ENCODE results near the gene HINFP.
"Not testable (repeated sequence)": the region's sequence is repeated elsewhere in the genome, so short reads cannot be mapped to it uniquely, and the experiment has no call there.

The HINFP gene

DNA sequence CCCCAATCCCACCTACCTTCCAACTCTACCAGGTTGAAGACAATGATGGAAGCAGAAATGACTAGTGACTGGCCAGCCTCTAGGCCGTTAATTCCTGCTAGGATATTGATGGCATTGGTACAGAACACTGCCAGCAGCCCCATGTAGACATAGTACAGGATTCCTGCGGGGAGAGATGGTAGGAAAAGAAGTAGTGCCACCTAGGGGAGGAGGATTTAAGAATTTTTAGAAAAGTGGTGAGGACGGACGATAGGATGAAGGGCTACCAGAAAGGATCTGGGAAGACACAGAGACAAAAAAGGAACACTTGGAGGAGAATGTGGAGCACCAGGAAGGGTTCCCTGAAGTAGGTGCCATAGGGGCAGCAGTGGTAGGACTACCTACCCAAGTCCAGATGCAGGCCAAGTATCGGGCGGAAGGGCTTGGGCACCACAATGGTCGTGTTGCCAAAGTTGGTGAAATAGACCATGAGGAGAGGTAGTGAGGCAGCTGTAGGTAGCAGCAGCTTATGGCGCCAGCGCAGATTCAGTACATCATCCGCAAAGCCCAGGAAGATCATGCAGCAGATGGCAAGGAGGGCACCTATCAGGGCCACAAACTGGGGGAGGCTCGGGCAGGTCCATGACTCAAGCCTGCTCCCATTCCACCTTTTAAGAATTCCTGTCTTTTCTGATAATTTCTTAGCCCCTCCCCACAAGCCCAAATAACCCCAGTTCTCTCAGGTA is 21.0 kb upstream of the HINFP start:
- DNase-seq: no peak

DNA sequence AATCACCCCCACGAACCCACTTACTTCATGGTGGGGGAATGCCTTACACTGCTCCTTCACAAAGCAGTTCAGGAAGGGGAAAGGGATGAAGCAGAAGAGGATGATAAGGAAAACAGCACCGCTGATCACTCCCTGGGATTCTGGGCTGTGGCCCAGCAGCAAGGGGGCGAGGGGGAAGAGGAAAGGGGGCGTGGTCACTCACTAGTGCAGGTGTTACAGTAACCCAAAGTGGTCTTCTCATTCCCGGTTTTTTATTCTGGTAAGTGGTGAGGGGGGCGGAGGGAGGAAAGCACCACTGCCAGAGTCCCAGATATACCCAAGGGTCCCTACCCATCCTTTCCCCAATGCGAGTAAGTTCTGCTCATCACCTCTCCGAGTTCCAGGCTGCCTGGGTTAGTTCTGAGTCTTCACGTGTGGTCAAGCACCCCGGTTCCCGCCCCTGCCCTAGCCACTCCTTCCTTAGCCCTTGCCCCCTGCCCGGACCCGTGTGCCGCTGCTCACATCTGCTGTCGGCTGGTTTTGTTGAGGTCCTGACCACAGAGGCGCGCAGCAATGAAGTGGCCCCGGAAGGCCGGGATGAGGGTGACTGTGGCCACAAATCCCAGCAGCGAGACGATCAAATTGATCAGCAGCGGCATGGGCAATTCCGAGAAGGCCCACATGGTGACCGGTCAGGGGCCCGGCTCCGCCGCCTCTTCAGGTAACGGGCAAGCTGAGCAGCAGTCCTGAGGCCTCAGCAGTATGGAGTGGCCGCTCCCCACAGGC is 20.2 kb upstream of the HINFP start:
- no peak for DNase-seq

DNA sequence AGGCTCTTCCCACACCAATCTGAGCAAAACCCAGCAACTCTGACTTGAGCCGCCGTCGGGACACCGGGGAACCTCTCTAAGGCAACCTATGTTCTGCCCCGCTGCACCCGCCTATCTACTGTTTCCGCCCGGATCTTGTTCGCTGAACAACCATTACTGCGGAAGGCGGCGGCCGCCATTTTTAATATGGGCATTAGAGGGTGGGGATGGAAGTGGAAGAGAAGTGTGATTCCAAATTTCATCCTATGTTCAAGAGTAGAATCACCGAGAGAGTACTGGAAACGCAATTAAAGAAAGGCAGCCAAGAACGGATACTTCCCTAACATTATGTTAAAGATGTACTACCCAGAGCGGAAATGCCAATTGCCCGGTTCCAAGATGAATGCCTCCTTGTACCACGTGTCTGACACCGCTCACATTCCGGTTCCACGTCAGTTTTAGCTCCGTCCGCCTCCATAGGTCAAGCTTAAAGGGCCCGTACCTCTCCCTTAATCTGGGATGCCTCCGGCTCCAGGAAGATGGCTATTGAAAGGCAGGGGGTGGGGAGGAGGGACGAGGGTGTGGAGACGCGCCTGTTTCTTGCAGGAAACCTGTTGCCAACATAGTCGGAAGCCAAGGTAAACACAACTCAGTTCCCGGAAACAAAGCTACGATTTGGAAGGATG is 19.5 kb upstream of the HINFP start, which contains the start of gene DPAGT1:
Gene DPAGT1 (minus strand): TSS at position 95 of the 665 bp plus-strand sequence. CDS start 198 bp downstream, outside the sequence.
- DNase-seq: peak; percentile 69

DNA sequence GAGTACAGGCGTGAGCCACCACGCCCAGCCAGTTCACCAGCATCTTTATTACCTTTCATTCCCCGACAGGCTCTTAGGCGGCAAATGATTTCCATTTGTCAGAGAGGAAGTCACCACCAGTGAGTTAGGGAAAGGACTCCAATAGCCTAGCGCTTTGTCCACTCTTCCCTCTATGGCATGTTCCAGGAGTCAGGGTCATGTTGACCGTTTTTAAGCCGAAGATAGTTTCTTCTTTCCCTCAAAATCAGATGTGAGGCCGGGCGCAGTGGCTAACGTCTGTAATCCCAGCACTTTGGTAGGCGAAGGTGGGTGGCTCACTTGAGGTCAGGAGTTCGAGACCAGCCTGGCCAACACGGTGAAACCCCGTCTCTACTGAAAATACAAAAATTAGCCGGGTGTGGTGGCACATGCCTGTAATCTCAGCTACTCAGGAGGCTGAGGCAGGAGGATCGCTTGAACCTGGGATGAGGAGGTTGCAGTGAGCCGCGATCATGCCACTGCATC is 18.2 kb upstream of the HINFP start:
- DNase-seq: not testable (repeated sequence)

DNA sequence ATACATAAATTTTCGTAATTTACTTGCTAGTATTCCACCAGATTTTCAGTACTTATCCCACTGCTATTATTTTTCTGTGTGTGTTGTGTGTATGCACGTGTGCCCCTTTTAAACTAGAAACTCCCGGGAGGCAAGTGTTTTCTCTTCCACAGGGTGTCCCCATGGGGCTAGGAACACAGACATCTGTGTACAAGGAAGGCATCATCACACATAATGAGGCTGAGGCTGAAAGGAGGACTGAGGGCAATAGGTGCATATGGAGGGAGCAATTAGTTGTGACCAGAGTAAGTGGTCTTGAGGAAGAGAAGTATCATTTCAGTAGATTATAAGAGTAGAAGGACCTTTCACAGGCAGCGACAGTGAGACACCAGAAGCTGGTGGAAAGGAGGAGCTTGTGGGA is 17.6 kb upstream of the HINFP start:
- no peak for DNase-seq

DNA sequence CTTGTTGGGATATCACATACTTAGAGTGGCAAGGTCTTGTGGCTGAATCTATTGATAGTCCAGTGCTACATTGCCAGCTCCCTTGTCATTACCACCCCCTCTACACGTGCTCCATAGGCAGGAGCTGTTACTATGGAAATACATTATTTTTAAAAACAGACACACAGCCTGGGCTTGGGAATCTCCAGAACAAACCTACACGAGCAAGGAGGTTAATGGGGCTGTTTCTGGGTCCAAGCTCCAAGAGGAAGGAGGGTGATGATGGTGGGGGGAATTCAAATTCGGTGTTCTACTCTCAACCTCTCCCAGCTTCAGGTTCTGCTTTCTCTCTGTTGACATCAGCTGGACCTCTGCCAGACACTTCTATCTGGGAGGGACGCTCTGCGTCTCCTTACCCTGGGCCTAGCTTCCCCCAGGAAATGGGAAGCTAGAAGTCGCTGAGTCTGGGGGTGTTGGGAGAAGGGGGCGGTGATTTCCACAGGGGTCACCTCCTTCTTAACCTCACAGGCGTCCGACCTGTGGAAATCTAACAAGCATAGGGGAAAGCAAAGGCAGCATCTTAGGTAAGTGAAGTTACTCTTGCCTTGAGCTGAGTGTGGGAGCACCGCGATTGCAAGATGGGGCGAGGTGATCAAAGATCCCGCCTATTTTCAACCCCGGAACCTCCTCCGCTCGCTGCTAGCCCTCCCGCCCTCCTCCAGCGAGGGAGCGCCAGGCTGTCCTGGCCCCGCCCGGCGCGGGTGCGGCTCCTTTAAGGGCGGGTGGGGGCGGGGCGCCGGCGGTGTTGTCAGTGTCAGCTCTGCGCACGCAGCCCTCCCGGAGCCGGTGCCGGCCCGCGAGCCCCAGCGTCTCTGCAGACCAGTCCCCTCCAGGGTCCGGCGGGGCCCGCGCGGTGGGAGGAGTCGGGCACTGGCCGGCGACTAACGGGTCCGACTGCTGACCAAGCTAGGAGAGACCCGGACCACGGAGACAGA is 14.5 kb upstream of the HINFP start, which contains the start of gene C2CD2L:
Gene C2CD2L (plus strand): TSS at position 781 of the 974 bp plus-strand sequence. CDS start 398 bp downstream, outside the sequence.
- peak; percentile 68 for DNase-seq

DNA sequence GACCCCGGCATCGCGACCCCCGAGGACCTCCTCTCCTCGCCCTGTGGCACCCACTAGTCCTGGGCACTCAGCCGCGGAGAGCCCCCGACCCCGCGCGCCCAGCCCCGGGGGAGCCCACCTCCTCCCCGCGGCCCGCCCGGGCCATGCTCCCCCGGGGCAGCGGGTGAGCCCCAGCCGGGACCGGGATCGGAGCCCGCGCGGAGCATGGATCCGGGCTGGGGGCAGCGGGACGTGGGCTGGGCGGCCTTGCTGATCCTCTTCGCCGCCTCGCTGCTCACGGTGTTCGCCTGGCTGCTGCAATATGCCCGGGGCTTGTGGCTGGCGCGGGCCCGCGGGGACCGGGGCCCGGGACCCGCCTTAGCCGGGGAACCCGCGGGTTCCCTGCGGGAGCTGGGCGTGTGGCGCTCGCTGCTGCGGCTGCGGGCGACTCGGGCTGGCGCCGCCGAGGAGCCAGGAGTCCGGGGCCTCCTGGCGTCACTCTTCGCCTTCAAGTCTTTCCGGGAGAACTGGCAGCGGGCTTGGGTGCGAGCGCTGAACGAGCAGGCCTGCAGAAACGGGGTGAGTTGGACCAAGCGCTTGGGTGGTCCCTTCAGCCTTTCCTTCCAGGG is 13.7 kb upstream of the HINFP start:
- no peak for DNase-seq

DNA sequence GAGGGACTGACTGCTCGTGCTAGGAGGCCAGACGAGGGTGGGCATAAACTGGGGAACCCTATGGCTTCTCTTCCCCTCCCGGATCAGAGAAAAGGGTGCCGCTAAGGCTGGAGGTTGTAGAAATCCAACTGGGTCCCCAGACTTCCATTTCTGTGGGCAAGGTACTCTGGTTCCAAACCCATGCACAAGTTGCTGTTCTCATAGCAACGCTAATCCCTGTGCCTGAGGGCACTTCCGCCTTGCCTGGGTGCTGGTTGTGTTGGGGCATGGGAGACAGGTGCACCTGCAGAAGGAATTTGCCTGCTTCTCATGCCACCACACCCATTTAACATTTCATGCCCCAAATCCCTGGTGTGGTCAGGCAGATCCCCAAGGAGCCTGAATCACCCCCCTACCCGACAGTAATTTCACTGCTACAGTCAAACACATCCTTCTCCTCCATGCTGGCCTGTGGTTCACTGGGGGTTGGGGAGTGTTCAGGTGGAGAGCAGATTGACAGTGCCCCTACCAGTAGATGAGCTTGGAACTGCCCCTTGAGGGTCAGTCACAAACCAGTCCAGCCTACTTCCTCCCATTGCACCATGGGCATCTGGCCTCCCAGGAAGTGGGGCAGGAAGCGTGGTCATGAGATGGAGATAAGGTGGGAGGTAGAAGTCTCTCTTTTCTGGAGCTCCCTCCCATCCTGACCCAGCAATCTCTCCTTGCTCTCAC is 13.1 kb upstream of the HINFP start:
- no peak for DNase-seq

DNA sequence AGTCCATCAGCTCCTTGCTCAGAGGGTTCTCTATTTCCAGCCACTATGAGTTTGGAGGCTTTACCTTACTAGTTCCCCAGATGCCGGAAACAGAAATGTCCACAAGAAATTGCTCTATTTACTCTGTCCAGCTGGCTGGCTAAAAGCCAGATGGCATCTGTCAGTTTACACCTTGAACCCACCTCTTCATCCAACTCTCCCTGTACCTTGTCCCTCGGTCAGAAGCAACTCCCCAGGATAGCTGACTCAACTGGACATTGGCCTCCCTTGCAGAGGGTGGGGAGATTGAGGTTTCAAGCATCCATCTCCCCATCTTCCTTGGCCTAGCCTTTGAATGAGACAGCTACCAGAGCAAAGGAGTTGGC is 12.5 kb upstream of the HINFP start:
- DNase-seq: no peak

DNA sequence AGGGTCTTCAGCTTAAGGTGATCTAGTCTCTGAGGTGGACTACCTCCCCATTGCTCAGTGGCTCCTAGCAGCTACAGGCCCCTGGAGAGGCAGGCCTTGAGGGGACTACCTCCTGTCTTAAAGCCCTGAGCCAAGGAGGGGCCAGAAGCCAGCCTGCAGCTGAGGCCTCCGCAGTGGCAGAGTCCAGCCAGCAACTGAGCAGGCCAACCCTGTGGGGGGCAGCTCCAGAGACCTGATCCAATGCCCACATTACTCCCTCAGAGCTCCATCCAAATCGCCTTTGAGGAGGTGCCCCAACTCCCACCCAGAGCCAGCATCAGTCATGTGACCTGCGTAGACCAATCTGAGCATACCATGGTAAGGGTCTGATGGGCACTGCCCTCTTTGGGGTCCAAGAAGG is 11.5 kb upstream of the HINFP start:
- DNase-seq: no peak

DNA sequence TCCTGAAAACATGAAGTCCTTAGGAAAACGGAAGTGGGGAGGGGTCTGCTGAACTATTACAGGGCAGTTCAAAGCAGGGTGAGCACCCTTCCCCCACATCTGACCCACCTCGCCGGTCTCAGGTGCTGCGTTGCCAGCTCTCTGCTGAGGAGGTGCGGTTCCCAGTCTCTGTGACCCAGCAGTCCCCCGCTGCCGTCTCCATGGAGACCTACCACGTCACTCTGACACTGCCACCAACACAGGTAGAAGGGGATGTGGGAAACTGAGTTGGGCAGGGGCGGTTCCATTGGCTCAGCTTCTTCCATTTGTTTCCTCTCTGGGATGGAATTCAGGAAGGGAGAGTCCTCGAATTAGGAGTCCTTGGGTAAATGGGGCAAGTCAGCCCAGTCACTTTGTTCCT is 10.9 kb upstream of the HINFP start:
- no peak for DNase-seq

DNA sequence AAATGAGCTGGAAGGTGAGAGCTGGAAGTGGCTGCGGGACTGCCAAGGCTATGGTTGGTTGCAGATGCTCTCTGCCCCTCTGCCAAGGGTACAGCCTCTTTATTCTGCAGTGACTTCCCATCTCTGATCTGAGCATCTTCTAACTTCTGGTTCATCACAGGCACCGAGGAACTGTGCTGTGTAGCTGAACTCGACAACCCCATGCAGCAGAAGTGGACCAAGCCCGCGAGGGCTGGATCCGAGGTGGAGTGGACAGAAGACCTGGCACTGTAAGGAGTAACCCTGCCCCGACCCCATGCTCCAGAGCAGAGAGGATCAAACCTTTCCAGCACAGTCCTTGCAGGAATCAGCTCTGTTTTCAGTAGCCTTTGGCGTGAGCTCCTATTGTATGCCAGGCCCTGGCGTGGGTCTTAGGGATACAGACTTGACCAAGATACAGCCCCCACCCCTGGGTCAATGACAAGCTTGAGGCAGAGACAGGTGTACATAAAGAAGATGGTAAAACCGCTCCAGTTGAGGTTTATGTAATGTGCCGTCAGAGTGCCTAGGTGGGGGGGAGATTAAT is 9.9 kb upstream of the HINFP start:
- DNase-seq: no peak

DNA sequence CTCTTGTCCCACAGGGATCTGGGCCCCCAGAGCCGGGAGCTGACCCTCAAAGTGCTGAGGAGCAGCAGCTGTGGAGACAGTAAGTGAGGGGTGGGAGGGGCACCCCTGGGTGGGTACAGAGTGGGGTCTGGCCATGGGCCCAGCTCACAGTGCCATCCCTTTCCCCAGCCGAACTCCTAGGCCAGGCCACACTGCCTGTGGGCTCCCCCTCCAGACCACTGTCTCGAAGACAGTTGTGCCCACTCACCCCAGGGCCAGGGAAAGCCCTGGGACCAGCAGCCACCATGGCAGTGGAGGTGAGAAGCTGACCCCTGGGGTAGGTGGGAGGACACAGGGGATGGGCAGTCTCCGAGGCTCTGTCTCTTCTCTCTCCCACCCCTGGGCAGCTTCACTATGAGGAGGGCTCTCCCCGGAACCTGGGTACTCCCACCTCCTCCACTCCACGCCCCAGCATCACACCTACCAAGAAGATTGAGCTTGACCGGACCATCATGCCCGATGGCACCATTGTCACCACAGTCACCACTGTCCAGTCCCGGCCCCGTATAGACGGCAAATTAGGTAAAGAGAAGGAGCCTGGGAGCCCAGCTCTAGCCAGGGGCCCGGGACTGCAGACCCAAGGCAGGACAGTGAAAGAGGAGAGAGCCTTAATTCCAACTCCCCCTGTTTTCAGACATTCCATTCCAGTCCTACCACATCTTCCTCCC is 8.9 kb upstream of the HINFP start:
- DNase-seq: no peak

DNA sequence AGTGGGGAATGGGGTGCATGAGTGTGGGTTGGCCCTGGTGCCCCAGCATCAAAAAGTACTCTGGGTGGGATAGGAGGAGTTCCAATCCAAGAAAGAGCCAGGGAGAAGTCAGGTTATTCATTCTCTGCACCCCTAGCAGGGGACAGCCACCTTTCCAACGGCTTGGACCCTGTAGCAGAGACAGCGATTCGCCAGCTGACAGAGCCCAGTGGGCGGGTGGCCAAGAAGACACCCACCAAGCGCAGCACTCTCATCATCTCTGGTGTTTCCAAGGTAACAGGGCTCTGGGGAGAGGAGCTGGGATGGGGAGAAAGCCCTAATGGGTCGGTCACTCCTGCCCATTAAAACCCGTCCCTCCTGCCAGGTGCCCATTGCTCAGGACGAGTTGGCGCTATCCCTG is 7.7 kb upstream of the HINFP start:
- no peak for DNase-seq

DNA sequence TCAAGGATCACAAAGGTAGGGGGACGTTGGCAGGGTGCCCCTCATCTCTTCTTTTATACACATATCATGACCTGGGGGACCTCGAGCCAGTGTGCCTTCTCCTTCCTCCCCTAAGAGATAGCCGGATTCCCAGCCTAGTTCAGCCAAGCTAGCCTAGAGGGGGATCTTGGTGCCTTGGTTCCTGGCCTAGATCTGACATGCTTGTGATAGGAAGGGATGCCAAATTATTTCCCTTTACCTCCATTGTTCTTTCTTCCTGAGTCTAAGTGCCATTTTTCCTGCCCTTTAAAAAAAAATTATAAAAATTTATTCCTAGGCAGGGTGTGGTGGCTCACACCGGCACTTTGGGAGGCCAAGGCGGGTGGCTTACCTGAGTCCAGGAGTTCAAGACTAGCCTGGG is 7.0 kb upstream of the HINFP start:
- DNase-seq: no peak

DNA sequence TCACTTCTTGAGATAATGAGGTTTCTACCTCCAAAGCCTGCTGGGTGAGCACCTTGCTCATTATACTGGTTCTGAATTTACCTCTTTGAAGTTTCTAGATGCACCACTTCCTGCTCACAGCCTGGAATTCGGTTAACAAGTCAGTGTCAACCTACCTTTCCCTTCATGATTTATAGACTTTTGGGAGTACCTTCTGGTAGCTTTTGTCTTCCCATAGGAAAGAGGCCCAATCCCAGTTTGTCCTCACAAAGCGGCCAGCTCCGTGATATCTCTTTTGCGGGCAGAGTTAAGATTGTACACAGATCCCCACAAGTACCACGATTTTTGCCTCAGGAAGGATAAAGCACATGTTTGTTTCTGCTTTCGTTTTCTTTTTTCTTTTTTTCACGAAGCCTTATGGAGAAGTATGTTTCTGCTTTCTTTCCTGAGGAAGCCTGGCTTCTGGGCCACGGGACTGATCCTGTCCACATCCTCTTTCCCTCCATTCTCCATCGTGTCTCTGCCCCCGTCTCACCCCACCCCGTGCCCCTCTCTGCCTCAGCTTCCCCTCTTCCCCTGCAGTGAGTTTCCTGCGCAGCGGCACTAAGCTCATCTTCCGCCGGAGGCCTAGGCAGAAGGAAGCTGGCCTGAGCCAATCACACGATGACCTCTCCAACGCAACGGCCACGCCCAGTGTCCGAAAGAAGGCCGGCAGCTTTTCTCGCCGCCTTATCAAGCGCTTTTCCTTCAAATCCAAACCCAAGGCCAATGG is 5.7 kb upstream of the HINFP start:
- no peak for DNase-seq

DNA sequence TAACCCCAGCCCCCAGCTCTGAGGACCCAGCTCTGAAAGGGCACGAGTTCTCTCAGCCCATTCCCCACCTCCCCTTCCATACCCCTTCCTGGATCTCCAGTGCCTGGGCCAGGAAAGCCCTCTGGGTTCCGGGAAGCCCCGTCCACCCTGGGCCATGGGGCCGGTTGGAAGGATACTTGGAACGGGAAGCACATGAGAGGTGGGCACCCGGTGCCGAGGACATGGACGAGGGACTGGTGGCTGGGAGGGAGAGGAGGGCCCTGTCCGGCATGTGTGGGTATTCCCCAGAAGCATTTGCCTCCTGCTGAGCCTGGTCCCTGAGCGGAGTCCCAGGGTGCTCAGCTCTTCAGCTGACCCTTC is 5.2 kb upstream of the HINFP start:
- DNase-seq: no peak

DNA sequence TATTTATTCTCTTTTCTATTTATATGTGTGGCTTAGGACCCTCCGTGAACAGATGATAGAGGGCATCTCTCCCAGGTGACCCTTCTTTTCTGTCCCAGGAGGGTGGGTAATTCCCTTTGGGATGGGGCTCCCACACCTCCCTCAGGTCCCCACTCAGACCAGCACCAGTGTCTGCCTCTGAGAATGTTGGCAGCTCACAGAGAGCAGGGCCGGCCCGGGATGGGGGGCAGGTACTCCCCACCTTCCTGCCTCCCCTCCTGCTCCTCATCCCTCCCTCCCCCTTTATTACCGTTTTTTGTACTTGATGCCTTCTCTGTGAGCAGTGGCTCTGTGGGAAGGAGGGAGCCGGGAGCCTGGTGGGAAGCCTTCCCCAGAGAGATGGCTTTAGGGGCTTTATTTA is 4.8 kb upstream of the HINFP start:
- no peak for DNase-seq

DNA sequence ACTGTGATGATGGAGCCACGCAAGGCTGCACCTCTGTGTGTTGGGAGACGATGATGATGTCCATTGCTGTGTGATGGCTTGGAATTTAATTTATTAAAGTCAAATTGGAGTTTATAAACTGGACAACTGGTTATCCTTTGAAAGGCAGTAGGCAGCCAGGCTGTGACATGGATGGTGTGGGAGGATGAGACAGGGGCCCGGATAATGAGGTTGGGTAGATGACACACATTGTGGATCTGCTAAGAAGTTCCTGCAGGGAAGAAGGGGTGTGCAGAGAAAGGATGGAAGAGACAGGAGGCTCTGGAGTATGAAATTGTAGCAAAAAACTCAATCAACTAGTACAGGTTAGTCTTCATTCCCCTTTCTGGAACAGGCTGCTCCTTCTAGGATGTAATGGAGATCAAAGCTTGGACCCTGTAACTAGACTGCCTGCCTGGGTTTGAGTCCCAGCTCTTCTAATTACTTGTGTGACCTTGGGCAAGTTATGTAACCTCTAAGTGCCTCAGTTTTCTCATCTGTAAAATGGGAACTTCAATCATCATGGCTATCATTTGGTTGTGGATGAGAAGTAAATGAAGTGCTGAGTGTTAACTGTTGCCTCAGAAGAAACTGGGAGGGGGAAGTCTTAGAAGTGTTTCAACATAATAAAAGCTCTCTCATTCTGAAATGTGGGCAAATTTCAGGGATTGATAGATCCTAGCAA is 4.2 kb upstream of the HINFP start:
- DNase-seq: no peak

Measured in SIG-M5 (cell line).